Stimulated activated CD4-positive, alpha-beta T cell treated with anti-CD3 and anti-CD28 coated beads, Interleukin-1b, Interleukin-23, amount 100 ng/mL, for 24 hours (primary cell): ENCODE data around the gene STK32B.

Source experiments
- DNase-seq, 4 experiments: peaks; one replicate each; pipeline ENCODE4 v3.0.0-alpha.2; 2020; ENCODE audit warnings: low read depth in 4 of 4, low spot score in 1 of 4

Gene STK32B

GRCh38 chr4:5338531-5338930 is 287.3 kb downstream of the STK32B start:
- no peak for DNase-seq

GRCh38 chr4:5340991-5341451 is 289.7 kb downstream of the STK32B start:
- no peak for DNase-seq

- DNase-seq = no peak
Observed at GRCh38 chr4:5341526-5341925, 290.2 kb downstream of the STK32B start.

- no peak for DNase-seq
Observed at GRCh38 chr4:5355846-5356245, 304.6 kb downstream of the STK32B start.

GRCh38 chr4:5357870-5358269 is 306.6 kb downstream of the STK32B start:
- DNase-seq = no peak

GRCh38 chr4:5361968-5362367 is 310.7 kb downstream of the STK32B start:
- DNase-seq = no peak

- no peak for DNase-seq
Observed at GRCh38 chr4:5364406-5364805, 313.1 kb downstream of the STK32B start.

GRCh38 chr4:5365071-5366008 is 314.1 kb downstream of the STK32B start:
- DNase-seq = no peak

GRCh38 chr4:5366009-5366386 is 314.7 kb downstream of the STK32B start:
- DNase-seq = no peak

- DNase-seq = no peak
Observed at GRCh38 chr4:5366421-5366820, 315.1 kb downstream of the STK32B start.

- DNase-seq = no peak
Observed at GRCh38 chr4:5368426-5368825, 317.1 kb downstream of the STK32B start.

GRCh38 chr4:5370286-5370685 is 319.0 kb downstream of the STK32B start:
- DNase-seq = no peak

- no peak for DNase-seq
Observed at GRCh38 chr4:5371415-5372190, 320.3 kb downstream of the STK32B start.

GRCh38 chr4:5372198-5372597 is 320.9 kb downstream of the STK32B start:
- no peak for DNase-seq

- DNase-seq = no peak
Observed at GRCh38 chr4:5373327-5373726, 322.0 kb downstream of the STK32B start.

GRCh38 chr4:5374592-5374991 is 323.3 kb downstream of the STK32B start:
- no peak for DNase-seq

GRCh38 chr4:5374994-5375393 is 323.7 kb downstream of the STK32B start:
- no peak for DNase-seq

GRCh38 chr4:5376015-5376414 is 324.7 kb downstream of the STK32B start:
- DNase-seq = no peak

GRCh38 chr4:5378002-5378401 is 326.7 kb downstream of the STK32B start:
- DNase-seq = no peak

GRCh38 chr4:5379895-5380294 is 328.6 kb downstream of the STK32B start:
- no peak for DNase-seq

- no peak for DNase-seq
Observed at GRCh38 chr4:5381961-5382441, 330.7 kb downstream of the STK32B start.
